Type B pancreatic cell (in vitro differentiated cells): Measurements from ENCODE around the gene PRKCQ. TPM values are rescaled to one million over a fixed set of nuclear protein-coding genes. Genes with fewer than 3 reads are reported as not detected.

Source experiments
- DNase-seq: peaks from one replicate; pipeline ENCODE4 v3.0.0; 2021; ENCODE audit warnings: mixed read lengths; ENCODE audit not compliant: unreplicated experiment; ENCODE audit errors: extremely low spot score
- H3K27ac Mint-ChIP-seq: 2 replicates; pipeline ENCODE4 v1.8.0; 2021; ENCODE audit warnings: mild to moderate bottlenecking, mixed read lengths
- H3K27me3 Mint-ChIP-seq: 2 replicates; pipeline ENCODE4 v1.8.0; 2021; ENCODE audit warnings: mixed read lengths
- H3K36me3 Mint-ChIP-seq: 2 replicates; pipeline ENCODE4 v1.8.0; 2021; ENCODE audit warnings: mixed read lengths
- H3K4me1 Mint-ChIP-seq: one replicate; pipeline ENCODE4 v1.8.0; 2021; ENCODE audit warnings: mixed read lengths; ENCODE audit not compliant: unreplicated experiment
- H3K4me3 Mint-ChIP-seq: 2 replicates; pipeline ENCODE4 v1.8.0; 2021; ENCODE audit warnings: mild to moderate bottlenecking, mixed read lengths
- H3K9me3 Mint-ChIP-seq: 2 replicates; pipeline ENCODE4 v1.8.0; 2021; ENCODE audit warnings: mixed read lengths
- total RNA-seq: library from RNA; stranded (reverse); gene quantifications from 2 replicates; pipeline ENCODE4 v1.2.1, GENCODE V29; 2021; ENCODE audit warnings: low replicate concordance
- TF ChIP-seq, protein P1 (sequence below): fragments of 200-600 bp; sonication (generic); conservative IDR thresholded peaks from 2 replicates; pipeline ENCODE4 v1.5.0; 2021; ENCODE audit warnings: antibody characterized with exemption, mild to moderate bottlenecking

Gene PRKCQ
- total RNA-seq, 1 donor from 2014 or later, result 2.0 TPM

DNA sequence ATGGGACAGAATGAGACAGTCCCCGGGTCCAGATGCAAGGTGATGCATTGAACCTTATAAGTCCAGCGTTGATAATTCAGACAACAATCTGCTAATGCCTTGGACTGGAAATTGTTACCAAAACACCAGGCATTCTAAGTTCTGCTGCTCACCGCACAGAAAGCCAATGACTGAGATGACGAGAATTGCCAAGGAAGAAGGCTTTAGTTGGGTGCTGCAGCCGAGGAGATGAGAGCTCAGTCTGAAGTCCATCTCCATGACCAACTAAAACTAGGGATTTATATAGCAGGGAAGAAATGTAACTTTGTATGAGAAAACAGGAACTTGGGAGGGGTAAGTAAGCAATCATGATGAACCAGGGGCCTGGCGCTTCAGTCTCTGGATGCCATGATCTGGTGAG, 68.7 kb downstream of the PRKCQ start:
- Mint-ChIP-seq H3K4me1 (no peaks in the 10 kb centered on the region), H3K36me3 (peaks cover 4% of the 10 kb centered on the region), H3K4me3 (no peak overlapping the region), H3K9me3 (peaks cover 8% of the 10 kb centered on the region), H3K27ac (no peak overlapping the region), H3K27me3 (peaks cover 1% of the 10 kb centered on the region)
- DNase-seq, result no peak
- TF ChIP-seq, protein P1, sequence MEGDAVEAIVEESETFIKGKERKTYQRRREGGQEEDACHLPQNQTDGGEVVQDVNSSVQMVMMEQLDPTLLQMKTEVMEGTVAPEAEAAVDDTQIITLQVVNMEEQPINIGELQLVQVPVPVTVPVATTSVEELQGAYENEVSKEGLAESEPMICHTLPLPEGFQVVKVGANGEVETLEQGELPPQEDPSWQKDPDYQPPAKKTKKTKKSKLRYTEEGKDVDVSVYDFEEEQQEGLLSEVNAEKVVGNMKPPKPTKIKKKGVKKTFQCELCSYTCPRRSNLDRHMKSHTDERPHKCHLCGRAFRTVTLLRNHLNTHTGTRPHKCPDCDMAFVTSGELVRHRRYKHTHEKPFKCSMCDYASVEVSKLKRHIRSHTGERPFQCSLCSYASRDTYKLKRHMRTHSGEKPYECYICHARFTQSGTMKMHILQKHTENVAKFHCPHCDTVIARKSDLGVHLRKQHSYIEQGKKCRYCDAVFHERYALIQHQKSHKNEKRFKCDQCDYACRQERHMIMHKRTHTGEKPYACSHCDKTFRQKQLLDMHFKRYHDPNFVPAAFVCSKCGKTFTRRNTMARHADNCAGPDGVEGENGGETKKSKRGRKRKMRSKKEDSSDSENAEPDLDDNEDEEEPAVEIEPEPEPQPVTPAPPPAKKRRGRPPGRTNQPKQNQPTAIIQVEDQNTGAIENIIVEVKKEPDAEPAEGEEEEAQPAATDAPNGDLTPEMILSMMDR, result no peak

DNA sequence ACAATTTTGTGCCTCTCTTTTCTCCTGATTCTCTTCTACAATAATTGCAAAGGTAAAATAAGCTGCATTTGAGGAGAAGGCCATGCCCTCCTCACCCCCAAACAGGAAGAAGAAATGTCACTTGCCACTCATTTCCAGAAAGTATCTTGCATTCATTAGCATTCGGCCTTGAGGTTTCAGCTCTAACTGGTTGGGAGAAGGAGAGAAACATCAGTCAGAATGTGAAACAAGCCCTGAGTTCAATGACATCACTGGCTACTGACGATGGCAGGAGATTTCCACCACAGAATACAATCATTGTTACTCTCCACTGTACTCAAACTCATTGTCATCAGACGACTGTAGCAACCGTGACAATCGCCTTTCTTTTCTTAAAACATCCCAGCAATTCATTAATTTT, 72.8 kb downstream of the PRKCQ start:
- H3K9me3 Mint-ChIP-seq, result peaks cover 8% of the 10 kb centered on the region
- no peak for DNase-seq
- peaks cover 6% of the 10 kb centered on the region for H3K27me3 Mint-ChIP-seq
- H3K36me3 Mint-ChIP-seq, result peaks cover 4% of the 10 kb centered on the region
- TF ChIP-seq, protein P1, result no peak
- H3K4me3 Mint-ChIP-seq, result no peak overlapping the region
- no peak overlapping the region for H3K27ac Mint-ChIP-seq
- no peaks in the 10 kb centered on the region for H3K4me1 Mint-ChIP-seq

DNA sequence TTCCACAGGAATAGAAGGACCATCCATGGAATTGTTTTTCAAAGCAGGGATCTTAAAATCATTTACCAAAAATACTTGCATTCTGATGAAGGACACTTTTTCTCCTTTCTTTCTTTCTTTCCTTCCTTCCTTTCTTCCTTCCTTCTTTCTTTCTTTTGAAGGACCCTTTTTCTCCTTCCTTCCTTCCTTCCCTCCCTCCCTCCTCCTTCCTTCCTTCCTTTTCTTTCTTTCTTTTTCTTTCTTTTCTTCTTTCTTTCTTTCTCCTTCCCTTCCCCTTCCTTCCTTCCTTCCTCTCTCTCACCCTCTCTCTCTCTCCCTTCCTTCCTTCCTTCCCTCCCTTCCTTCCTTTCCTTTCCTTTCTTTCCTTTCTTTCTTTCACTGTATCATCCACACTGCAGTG, 74.8 kb downstream of the PRKCQ start:
- no peaks in the 10 kb centered on the region for H3K9me3 Mint-ChIP-seq
- H3K27ac Mint-ChIP-seq, result no peak overlapping the region
- peaks cover 16% of the 10 kb centered on the region for H3K27me3 Mint-ChIP-seq
- no peak overlapping the region for H3K4me3 Mint-ChIP-seq
- H3K4me1 Mint-ChIP-seq, result no peaks in the 10 kb centered on the region
- H3K36me3 Mint-ChIP-seq, result no peaks in the 10 kb centered on the region
- TF ChIP-seq, protein P1, result no peak
- DNase-seq, result no peak

DNA sequence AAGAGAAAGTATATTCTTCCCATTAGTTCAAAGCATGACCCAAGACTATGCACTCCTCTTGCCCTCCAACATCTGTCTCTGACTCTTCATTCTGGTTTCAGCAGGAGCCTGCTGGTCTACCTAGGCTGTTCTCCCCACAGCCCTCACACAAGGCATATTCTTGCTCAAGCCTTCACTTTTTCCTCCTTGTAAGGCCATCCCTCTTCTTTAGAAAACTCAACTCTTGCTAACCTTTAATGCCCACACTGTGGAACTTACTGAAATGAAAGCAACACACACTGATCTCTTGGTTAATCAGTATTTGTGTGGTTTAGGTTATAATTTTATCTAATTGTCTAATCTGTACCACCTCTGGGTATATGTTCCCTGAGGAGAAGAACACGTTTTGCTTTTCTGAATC, 75.8 kb downstream of the PRKCQ start:
- H3K27me3 Mint-ChIP-seq, result peaks cover 16% of the 10 kb centered on the region
- H3K27ac Mint-ChIP-seq, result no peak overlapping the region
- no peaks in the 10 kb centered on the region for H3K36me3 Mint-ChIP-seq

DNA sequence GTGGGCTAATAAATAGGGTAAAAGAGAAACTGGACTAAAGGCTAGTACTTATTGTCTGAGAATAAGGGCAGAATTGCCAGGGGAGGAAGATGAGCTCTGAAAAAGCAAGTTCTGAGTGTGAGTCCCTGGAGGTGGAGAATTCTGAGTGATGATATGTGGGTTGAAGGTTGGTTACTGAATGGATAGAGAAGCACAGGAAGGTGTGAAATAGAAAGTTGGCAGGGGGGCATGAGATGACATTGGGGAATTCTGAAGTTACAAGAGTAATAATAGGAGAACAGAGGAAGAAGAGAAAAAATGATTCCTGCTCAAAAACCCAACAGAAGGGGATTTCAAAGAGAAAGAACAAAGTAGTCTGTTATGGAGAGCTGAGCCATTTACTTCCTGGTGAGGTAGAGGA, 76.9 kb downstream of the PRKCQ start:
- Mint-ChIP-seq H3K4me3 (no peak overlapping the region), H3K36me3 (no peaks in the 10 kb centered on the region)
- TF ChIP-seq, protein P1, result no peak

More for the DNA sequence above, 75.8 kb downstream of the PRKCQ start:
- Mint-ChIP-seq H3K4me3 (no peak overlapping the region), H3K9me3 (no peaks in the 10 kb centered on the region), H3K4me1 (no peaks in the 10 kb centered on the region)
- TF ChIP-seq, protein P1, result no peak
- DNase-seq, result no peak

GRCh38 chr10:6501931-6502330, 78.1 kb downstream of the PRKCQ start:
- TF ChIP-seq, protein P1, result no peak
- peaks cover 16% of the 10 kb centered on the region for H3K27me3 Mint-ChIP-seq
- H3K9me3 Mint-ChIP-seq, result no peaks in the 10 kb centered on the region
- H3K4me3 Mint-ChIP-seq, result no peak overlapping the region
- H3K27ac Mint-ChIP-seq, result no peak overlapping the region
- H3K36me3 Mint-ChIP-seq, result no peaks in the 10 kb centered on the region
- H3K4me1 Mint-ChIP-seq, result no peaks in the 10 kb centered on the region
- no peak for DNase-seq

More for the DNA sequence above, 76.9 kb downstream of the PRKCQ start:
- Mint-ChIP-seq H3K4me1 (no peaks in the 10 kb centered on the region), H3K27ac (no peak overlapping the region), H3K9me3 (no peaks in the 10 kb centered on the region), H3K27me3 (peaks cover 16% of the 10 kb centered on the region)
- DNase-seq, result no peak
